GM21737 (cell line): ENCODE results near the gene TTLL7.

Source experiments
- ATAC-seq: cut with Tn5 transposase; IDR thresholded peaks from one replicate; pipeline ENCODE4 v1.9.1; 2021; ENCODE audit warnings: mild to moderate bottlenecking, moderate library complexity; ENCODE audit not compliant: unreplicated experiment

The TTLL7 gene

GRCh38 chr1:83889707-83890106 is 109.2 kb downstream of the TTLL7 start:
- ATAC-seq, result no peak

GRCh38 chr1:83887483-83887882 is 111.4 kb downstream of the TTLL7 start:
- no peak for ATAC-seq

DNA sequence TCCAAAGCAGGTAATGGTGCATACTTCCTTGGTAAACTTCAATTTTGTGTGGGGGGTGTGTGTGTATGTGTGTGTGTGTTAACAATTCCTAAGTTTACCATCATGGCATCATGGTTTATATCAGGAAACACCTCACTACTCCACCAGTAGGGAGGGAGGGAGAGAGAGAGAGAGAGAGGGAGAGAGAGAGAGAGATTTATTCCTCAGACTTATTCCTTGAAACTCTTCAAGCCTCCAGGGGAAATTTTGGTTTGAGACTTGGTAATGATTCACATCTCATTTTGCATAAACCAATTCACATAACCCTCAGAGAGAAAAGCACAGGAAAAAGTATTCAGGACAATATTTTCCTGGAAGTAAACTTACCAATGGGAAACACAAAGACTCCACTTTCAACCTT is 115.0 kb downstream of the TTLL7 start:
- ATAC-seq, result no peak

DNA sequence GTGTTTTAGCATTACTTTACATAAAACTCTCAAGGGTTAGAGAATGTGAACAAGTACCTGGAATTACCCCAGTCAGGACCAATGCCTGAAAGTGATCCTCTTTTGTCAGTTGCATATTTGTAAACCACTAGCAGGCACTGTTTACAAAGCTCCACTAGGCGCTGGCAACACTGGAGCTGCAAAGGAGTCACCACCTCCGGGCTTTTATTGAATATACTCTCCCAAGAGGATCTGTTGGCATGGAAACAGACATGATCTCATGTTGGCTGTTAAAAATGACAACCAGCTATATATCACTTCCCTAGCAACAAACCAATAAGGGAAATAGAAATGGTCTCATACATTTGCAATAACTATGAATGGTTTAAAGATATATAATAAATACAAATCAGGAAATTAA is 116.0 kb downstream of the TTLL7 start:
- ATAC-seq, result no peak

DNA sequence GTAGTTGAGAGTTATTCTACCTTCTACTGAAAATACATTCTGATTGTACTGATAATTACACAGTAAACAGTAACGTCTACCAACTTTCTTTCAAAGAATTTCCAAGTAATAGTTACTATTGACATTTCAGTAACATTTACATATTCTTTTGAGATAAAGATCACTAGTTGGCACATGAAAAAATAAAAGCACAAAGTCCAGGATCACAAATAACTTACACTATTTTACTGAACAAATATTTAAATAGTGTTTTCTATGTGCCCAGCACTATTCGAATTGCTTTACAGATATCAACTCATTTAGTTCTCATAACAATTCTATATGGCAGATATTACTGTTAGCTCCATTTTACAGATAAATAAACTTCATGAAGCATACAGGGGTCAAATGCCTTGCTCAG is 126.4 kb downstream of the TTLL7 start:
- no peak for ATAC-seq

GRCh38 chr1:83864991-83865390 is 133.9 kb downstream of the TTLL7 start:
- ATAC-seq, result no peak

DNA sequence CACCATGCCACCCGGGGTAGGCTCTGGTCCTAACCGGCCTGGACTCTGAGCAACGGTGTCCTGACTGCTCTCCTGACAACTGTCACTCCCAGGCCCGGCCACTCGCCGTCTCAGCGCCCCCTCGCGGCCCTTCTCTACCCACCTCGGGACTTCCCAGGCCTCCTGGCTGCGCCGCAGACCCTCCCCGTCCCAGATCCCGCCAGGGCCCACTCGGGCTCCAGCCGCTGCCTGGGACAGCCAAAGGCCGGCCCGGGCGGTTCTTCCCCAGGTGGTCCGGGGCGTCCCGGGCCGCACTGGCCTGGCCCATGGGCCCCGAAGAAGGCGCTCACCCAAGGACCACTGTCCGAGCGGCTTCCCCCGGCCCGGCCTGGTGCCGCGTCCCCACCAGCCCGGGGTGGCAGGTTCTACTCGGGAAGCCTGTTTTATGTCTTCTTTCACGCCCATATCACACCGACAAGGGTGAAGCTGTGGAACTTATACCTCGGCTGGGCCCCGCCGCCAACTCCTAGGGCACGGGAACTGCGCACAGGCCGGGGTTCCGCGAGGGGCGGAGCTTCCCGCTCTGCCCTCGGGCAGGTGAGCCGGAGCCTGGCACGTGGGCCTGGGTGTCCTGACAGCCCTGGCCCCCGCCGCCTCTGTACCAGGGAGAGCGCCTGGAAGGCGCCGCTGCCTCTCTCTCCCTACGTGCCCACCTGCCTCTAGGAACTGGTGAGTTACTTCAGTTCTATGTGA is 138.3 kb downstream of the TTLL7 start:
- ATAC-seq, result peak; percentile 99

DNA sequence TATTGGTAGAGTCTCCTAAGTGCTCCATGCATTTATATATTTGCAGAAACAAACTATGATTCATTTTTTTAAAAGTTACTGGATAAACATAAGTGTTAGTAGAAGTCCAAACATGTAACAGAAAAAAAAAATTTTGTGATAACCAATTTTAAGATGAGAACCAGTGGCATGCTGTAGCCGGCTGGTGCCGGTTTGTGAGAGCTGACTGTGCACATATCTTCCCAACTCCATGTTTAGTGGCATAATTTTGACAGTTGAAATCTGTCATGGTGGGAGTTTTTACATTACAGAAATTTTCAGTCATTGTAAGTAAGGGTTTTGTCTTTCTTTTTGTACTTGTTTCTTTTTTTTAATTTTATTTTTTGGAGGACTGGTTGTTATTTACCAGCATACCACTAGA is 141.2 kb downstream of the TTLL7 start:
- no peak for ATAC-seq

- no peak for ATAC-seq
Measured at GRCh38 chr1:83857103-83857502, 141.8 kb downstream of the TTLL7 start.

- no peak for ATAC-seq
Measured at GRCh38 chr1:83856381-83856780, 142.6 kb downstream of the TTLL7 start.

GRCh38 chr1:83854456-83854855 is 144.5 kb downstream of the TTLL7 start:
- ATAC-seq, result no peak

- no peak for ATAC-seq
Measured at GRCh38 chr1:83850834-83851233, 148.1 kb downstream of the TTLL7 start.

DNA sequence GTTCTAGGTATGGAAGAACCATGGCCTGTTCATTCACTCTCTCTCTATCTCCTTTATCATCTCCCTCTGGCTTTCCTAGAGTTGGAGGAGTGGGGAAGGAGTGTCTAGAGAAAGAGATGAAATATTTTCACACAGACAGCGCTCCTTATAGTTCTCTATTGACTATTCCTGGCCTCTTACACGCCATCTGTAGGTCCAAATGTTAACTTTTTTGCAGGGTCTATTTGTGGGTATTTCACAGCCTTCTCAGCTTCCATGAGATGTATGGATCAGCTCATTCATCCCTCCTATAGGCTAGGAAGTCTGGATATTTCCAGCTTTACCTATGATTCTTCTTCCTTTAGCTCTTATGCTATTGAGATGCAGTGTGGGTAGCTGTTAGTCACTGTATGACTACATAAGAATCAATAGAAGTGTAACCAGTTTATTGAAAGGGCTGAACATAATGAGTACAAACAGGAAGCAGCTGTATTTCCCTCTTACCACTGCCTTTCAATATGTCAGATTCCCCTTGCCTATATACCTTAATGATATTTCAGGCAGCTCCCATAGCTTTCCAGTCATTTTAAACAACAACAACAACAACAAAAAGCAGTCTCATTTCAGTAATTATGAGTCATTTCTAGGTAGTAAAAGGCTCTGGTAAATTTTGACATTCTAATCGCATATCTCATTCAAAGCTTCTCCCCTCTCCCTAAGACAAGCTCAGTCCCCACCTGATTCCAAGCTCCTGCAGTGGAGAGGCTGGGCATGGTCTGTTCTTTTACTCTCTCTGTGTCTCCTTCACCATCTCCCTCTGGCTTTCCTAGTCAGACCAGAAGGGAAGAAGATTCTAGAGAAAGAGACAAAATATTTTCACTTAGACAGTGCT is 149.5 kb downstream of the TTLL7 start:
- no peak for ATAC-seq

DNA sequence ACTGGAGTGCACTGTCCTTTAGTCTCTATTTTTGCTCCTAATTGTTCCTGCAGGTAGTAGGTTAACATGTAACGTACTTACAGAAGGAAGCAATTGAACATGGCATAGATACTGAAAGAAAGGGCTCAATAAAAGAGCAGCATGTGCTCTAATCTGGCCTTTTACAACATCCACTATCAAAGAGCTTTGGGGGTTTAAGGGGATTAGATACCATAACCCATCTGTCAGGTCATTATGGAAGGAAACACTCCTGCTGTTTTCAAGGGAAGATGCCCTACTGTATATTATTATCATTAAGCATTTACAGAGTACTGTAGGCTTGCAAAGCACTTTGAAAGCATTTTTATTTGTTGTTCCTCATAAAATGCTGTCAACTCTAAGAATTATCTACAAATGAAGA is 152.8 kb downstream of the TTLL7 start:
- no peak for ATAC-seq

DNA sequence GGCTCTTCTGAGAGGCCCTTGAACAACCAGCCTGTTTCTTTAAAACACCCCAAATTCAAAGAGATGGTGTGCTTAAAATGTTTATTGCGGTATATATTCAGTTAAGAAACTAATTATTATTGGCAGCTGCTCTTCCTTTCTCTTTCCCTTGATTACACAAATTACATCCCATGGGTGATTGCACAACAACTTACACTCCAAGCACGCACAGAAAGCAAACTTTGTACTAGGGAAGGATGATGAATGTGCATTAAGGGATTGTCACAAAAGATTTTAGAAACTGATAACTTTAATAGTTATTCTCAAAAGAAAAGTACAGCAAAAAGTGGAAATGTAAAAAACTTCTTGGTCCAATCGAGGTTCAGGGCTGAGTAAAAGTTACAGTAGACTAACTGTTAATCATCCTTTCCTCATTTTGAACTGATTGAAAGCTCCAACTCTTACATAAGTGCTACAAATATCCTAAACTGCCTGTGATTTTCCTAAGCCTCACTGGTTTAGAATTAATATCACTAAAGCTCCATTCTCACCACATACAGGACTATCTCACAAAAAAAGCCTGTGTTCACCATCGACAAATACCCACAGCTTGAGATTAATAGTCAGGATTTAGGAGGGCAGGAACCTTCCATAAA is 153.4 kb downstream of the TTLL7 start:
- no peak for ATAC-seq

GRCh38 chr1:83844546-83844945 is 154.4 kb downstream of the TTLL7 start:
- ATAC-seq, result no peak

- no peak for ATAC-seq
Measured at GRCh38 chr1:83839566-83840173, 159.3 kb downstream of the TTLL7 start.

GRCh38 chr1:83838573-83838972 is 160.4 kb downstream of the TTLL7 start:
- ATAC-seq, result no peak

DNA sequence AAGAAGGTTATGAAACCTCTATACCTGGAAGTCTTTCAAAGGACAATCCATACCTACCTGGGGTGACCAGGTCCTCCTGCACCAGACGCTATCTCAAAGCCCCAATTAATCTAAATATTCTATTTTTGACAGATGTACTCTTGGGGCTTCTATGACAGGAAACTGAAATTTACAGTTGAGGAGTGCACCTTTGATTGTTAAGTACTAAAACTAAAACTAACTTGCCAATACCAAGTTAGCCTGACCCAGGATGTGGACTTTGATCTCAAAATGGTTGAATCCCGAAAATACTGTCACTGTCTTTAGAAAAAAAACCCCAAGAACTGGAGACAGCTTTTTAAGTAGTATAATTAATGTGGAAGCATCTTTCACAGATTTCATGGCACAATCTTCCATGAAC is 162.4 kb downstream of the TTLL7 start:
- no peak for ATAC-seq

DNA sequence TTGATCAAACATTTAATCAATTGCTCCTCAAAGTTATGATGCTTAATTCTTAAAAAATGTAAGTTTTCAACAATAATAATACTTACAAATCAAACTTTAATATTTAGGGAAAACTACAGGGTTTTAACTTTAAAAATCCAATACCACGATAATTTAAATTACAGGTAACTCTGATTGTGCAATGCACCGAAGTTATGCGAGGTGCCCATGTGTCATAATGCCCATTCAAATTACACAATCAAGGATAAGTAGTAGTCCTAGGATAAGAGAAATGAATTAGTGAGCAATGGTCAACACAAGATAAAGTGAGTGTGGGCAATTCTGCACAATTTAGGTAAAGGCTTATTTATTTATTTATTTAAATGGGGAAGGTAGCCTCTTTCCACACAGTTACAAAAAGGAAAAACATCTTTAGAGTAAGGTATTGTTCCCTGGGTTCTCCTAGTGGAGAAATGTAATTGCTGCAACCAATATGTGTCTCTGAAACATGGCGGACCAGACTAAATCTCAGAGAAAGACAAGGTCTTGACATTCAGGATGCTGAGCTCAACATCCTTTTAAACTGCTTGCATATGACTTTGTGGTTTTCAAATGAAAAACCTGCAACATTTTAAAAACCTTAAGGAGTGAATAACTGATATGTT is 164.2 kb downstream of the TTLL7 start:
- ATAC-seq, result no peak

- no peak for ATAC-seq
Measured at GRCh38 chr1:83832194-83832593, 166.7 kb downstream of the TTLL7 start.
